Mesothelial cell of epicardium (in vitro differentiated cells): Measurements from ENCODE around the gene CDT1. TPM values are rescaled to one million over a fixed set of nuclear protein-coding genes. Genes with fewer than 3 reads are reported as not detected.
A peak's percentile ranks its signal among the peaks of the same experiment; 100 is the strongest.

Experiments
- DNase-seq, 2 experiments: peaks; one replicate each; pipeline ENCODE4 v3.0.0; 2021; ENCODE audit warnings: low spot score in 2 of 2; ENCODE audit not compliant: unreplicated experiment in 2 of 2
- H3K27ac Mint-ChIP-seq: 2 replicates; pipeline ENCODE4 v1.8.0; 2021; ENCODE audit warnings: mixed read lengths
- H3K27me3 Mint-ChIP-seq: 2 replicates; pipeline ENCODE4 v1.8.0; 2021; ENCODE audit warnings: low read depth, mixed read lengths
- H3K36me3 Mint-ChIP-seq: 2 replicates; pipeline ENCODE4 v1.8.0; 2021; ENCODE audit warnings: mixed read lengths
- H3K4me1 Mint-ChIP-seq: 2 replicates; pipeline ENCODE4 v1.8.0; 2021; ENCODE audit warnings: mixed read lengths
- H3K4me3 Mint-ChIP-seq: 2 replicates; pipeline ENCODE4 v1.8.0; 2021; ENCODE audit warnings: mild to moderate bottlenecking, moderate library complexity, mixed read lengths
- H3K9me3 Mint-ChIP-seq: 2 replicates; pipeline ENCODE4 v1.8.0; 2021; ENCODE audit warnings: mixed read lengths
- total RNA-seq: library from RNA; stranded (reverse); gene quantifications from 3 replicates; pipeline ENCODE4 v1.2.1, GENCODE V29; 2021
- TF ChIP-seq, protein P1 (sequence below): fragments of 200-600 bp; sonication (generic); IDR thresholded peaks from one replicate; pipeline ENCODE4 v1.5.0; 2021; ENCODE audit warnings: antibody characterized with exemption; ENCODE audit not compliant: unreplicated experiment

Gene CDT1
- total RNA-seq, 1 donor from 2014 or later, result 15.9 TPM

DNA sequence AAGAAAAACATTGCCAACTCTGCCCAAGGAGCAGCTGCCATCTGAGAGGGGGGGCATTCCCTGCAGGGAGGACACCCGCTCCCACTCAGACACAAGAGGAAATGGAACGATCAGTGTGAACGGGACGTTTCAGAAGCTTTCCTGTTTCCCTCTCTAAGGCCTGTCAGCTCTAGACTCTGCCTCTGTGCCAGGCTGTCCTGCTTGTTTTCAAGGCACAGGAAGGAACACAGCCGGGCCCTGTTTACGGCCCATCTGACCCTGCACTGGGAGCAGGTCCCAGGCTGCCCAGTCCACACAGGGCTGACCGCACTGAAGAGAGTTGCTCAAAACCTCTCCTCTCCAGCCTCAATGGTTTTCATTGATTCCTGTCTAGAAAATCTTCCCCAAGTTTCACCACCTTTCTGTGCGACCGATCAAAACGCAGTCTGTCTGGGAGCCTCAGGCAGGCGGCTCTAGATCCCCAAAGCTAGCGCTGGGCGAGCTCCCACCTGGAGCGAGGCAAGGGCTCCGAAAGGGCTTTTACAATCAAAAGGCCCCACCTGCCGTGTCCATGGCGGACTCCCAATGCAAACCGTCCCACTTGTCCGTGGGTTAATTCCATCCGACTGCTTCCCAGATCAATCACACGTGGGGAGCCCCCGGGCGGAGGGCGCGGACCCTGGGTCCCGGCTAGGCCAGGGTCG is 20.1 kb upstream of the CDT1 start:
- no peak for DNase-seq
- TF ChIP-seq, protein P1, sequence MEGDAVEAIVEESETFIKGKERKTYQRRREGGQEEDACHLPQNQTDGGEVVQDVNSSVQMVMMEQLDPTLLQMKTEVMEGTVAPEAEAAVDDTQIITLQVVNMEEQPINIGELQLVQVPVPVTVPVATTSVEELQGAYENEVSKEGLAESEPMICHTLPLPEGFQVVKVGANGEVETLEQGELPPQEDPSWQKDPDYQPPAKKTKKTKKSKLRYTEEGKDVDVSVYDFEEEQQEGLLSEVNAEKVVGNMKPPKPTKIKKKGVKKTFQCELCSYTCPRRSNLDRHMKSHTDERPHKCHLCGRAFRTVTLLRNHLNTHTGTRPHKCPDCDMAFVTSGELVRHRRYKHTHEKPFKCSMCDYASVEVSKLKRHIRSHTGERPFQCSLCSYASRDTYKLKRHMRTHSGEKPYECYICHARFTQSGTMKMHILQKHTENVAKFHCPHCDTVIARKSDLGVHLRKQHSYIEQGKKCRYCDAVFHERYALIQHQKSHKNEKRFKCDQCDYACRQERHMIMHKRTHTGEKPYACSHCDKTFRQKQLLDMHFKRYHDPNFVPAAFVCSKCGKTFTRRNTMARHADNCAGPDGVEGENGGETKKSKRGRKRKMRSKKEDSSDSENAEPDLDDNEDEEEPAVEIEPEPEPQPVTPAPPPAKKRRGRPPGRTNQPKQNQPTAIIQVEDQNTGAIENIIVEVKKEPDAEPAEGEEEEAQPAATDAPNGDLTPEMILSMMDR, result no peak
- peak overlapping the region; percentile 47 for H3K4me3 Mint-ChIP-seq
- H3K36me3 Mint-ChIP-seq, result no peaks in the 10 kb centered on the region
- H3K27ac Mint-ChIP-seq, result peak overlapping the region; percentile 89
- H3K27me3 Mint-ChIP-seq, result peaks cover 3% of the 10 kb centered on the region
- H3K4me1 Mint-ChIP-seq, result peaks cover 34% of the 10 kb centered on the region
- no peaks in the 10 kb centered on the region for H3K9me3 Mint-ChIP-seq

DNA sequence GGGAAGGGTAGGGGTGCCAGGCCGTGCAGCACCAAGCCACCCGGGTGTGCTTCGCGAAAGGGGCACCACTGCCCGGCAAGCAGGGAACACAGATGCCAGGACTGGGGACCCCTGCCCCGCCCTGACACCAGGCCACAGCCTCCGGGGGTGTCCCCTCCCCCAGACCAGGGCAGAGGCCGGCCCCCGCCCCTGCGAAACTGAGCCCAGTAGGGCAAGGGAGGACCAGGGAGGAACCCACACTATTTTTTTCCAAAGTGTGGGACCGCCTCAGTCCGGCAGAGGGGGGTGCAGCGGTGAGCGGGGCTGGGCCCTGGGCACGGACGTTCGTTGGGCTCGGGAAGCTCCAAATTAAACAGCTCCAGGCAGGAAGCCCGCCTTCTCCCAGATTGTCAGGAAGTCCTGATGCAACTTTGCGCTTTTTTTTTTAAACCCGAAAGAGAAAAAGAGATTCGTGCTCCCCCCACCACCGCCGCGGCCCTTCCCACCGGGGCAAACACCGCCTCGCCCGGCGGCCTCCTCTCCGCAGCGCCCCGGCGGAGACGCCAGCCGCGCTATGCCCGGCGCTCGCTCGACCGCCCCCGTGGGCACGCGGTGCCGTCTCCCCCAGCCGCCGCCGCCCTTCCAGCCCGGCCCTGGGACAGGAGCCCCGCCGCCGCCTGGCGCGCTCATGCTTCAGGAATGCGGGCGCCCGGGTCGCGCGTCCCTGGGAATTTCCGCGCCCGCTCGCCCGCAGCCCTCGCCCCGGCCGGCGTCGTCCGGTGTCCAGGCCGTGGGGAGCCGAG is 19.3 kb upstream of the CDT1 start:
- Mint-ChIP-seq H3K9me3 (no peaks in the 10 kb centered on the region), H3K36me3 (no peaks in the 10 kb centered on the region), H3K27ac (peak overlapping the region; percentile 97), H3K4me1 (peaks cover 33% of the 10 kb centered on the region), H3K27me3 (peaks cover 3% of the 10 kb centered on the region), H3K4me3 (peak overlapping the region; percentile 74)
- TF ChIP-seq, protein P1, result peak; percentile 66
- DNase-seq, result peak; percentile 70 to 85

DNA sequence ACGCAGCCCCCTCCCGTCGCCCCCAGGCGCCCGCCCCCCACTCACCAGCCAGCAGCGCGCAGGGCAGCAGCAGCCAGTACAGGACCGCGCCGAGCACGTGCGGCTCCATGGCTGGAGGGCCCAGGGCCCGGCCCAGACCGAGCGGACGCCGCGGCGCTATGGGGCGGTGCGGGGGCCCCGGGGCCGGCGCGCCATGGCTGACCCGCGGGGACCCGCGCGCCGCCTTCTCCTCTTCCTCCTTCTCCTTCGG is 18.8 kb upstream of the CDT1 start:
- Mint-ChIP-seq H3K27ac (no peak overlapping the region), H3K9me3 (no peaks in the 10 kb centered on the region), H3K4me3 (no peak overlapping the region), H3K27me3 (peaks cover 3% of the 10 kb centered on the region), H3K4me1 (peaks cover 28% of the 10 kb centered on the region), H3K36me3 (no peaks in the 10 kb centered on the region)
- TF ChIP-seq, protein P1, result no peak
- no peak for DNase-seq

DNA sequence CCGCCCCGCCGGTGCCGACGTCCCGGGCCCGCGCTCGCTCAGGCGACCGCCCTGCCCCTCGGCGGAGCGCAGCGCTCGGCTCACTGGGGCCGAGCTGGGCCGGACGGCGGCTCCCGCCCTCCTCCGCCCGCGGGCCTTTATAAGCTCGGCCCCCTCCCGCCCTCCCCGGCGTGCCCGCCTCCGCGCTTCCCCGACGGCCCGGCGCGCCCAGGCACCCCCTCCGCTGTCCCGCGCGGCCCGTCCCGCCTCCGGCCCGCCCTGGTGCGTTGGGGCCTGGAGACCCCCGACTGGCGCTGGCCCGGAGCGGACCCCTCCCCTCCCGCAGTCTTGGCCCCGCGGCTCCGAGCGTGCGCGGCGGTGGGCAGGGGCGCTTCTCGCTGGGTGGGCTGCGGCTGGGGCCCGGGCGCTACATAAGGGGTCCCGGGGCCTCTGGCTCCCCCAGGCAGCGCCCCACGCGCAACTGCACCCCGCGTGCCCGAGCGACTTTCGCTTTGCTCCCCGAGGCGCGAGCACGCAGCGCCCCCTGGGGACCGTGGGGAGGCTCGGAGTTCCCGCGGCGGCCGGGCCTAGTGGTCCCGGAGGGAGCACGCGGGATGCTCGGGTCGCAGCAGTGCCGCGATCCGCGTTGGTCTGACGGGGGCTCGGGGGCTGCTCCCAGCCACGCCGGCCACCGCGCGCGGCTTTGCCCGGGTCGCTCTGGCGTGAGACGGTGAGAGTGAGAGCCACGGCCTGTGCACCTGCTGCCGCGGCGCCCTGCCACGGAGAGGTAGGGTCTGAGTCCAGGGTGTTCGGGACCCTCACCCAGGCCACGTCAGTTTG is 18.3 kb upstream of the CDT1 start, which contains the start of gene PIEZO1:
Gene PIEZO1 (minus strand): TSS at position 115 of the 819 bp plus-strand sequence. CDS start 256 bp downstream, outside the sequence.
- no peaks in the 10 kb centered on the region for H3K36me3 Mint-ChIP-seq
- H3K27me3 Mint-ChIP-seq, result peaks cover 5% of the 10 kb centered on the region

More for the DNA sequence above, 18.3 kb upstream of the CDT1 start, which contains the start of gene PIEZO1:
- H3K9me3 Mint-ChIP-seq, result no peaks in the 10 kb centered on the region
- H3K4me3 Mint-ChIP-seq, result peak within 1 kb of the TSS; percentile 74
- H3K27ac Mint-ChIP-seq, result peak within 1 kb of the TSS; percentile 97
- DNase-seq, result peak; percentile 66 to 86
- H3K4me1 Mint-ChIP-seq, result peaks cover 22% of the 10 kb centered on the region
- TF ChIP-seq, protein P1, result peak; percentile 87
